ENCODE results near the gene FBF1.

DNA sequence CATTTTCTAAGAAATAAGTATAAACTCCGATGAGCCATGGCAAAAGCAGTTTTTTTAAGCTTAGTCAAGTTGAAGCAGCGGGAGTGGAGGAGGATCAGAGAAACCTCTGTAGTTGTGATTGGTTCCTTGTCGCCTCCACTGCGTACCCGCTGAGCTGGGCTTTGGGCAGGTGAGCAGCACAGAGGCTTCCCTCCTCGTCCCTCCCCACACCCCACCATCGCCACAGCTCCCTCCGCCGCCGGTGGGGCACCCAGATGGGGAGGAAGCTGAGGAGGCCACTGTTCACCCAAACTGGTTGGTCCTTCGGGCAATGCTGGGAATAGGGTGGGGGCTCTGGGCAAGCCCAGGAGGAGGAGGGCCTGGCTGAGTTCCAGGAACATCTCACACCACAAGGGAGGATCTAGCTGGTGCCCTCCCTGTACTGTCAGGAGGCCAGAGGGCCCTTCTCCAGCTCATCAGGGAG is 31.0 kb downstream of the FBF1 start:
- TF ChIP-seq POLR2A (IDR thresholded peaks at IDR 0.05; ENCODE audit: low read depth, low read length) (no peak), POLR2AphosphoS5 (IDR thresholded peaks at IDR 0.05; ENCODE audit: low read depth, low read length) (no peak), TAF1 (IDR thresholded peaks at IDR 0.05; ENCODE audit: borderline replicate concordance, low read depth, low read length) (no peak)
